K562 (cell line): ENCODE data around the gene BRWD1. TPM values are rescaled to one million over a fixed set of nuclear protein-coding genes. Genes with fewer than 3 reads are reported as not detected.

Experiments used
- ATAC-seq: fragments of 200-7000 bp; cut with Tn5 transposase; 3 replicates; pipeline ENCODE4 v1.9.1; 2020; ENCODE audit warnings: moderate library complexity
- BruUV-seq: library from RNA; stranded (reverse); fragments of 400-500 nt; replicated peaks from 2 replicates; lab custom pipeline; 2021; lab: Mats Ljungman, UMichigan
- CTCF ChIA-PET: fragments of 300-600 bp; formaldehyde crosslinking; extraction: SDS; loops from one replicate; lab custom pipeline; 2021; ENCODE audit warnings: low intra/inter-chr PET ratio; lab: Yijun Ruan, JAX
- POLR2A ChIA-PET: fragments of 300-600, 350-650 bp; sonication (Branson Sonifier 250); formaldehyde crosslinking; extraction: SDS; loops from one replicate; lab custom pipeline; 2021; ENCODE audit warnings: antibody characterized with exemption, inconsistent platforms; lab: Yijun Ruan, JAX
- DNase-seq, 4 experiments: peaks; one replicate each; pipeline versions ENCODE4 v3.0.0 to v3.0.0-alpha.2; 2011 to 2018; ENCODE audit warnings: low spot score in 3 of 4, mixed read lengths in 3 of 4; ENCODE audit errors: extremely low read depth in 1 of 4
- FAIRE-seq: peaks from 2 replicates; lab custom pipeline; 2011; peaks lifted over from hg19 to GRCh38; lab: Jason Lieb, UNC
- H2AFZ ChIP-seq: 2 replicates; pipeline ENCODE4 v1.6.0; 2011; ENCODE audit warnings: low read depth, low read length, control low read depth, inconsistent platforms
- H3K27ac ChIP-seq: fragments of 200-600 bp; 3 replicates; pipeline ENCODE4 v1.8.0; 2011; ENCODE audit warnings: low read depth, mild to moderate bottlenecking, control low read depth, inconsistent platforms, low read length, moderate library complexity, mixed read lengths; ENCODE audit errors: extremely low read depth
- H3K27me3 ChIP-seq, 2 experiments: fragments of 300-600 bp in 1 of 2; 2 replicates in 1 of 2; 3 replicates in 1 of 2; pipeline versions ENCODE4 v1.6.0 to v1.8.0; 2011; ENCODE audit warnings: inconsistent platforms in 2 of 2, low read length in 2 of 2, mild to moderate bottlenecking in 1 of 2, mixed read lengths in 1 of 2, moderate library complexity in 1 of 2; ENCODE audit not compliant: control insufficient read depth in 2 of 2, insufficient read depth in 2 of 2
- H3K36me3 ChIP-seq: fragments of 300-600 bp; 3 replicates; pipeline ENCODE4 v1.8.0; 2011; ENCODE audit warnings: mild to moderate bottlenecking, low read length, inconsistent platforms; ENCODE audit not compliant: control insufficient read depth, insufficient read depth
- H3K4me1 ChIP-seq, 2 experiments: fragments of 200-600 bp in 1 of 2; replicated peaks in 1 of 2; 2 replicates in 1 of 2; 3 replicates in 1 of 2; pipeline versions ENCODE4 v1.5.1 to v1.8.0; 2011; ENCODE audit warnings: inconsistent platforms in 2 of 2, low read length in 2 of 2, mild to moderate bottlenecking in 1 of 2, mixed read lengths in 1 of 2, moderate library complexity in 1 of 2; ENCODE audit not compliant: control insufficient read depth in 2 of 2, insufficient read depth in 2 of 2
- H3K4me2 ChIP-seq: 2 replicates; pipeline ENCODE4 v1.6.1; 2011; ENCODE audit warnings: low read length, control low read depth, inconsistent platforms, mixed read lengths; ENCODE audit not compliant: insufficient read depth
- H3K4me3 ChIP-seq: fragments of 200-600 bp; sonication (generic), shearing (Covaris generic); 2 replicates; pipeline ENCODE4 v1.5.1; 2016; ENCODE audit warnings: control low read depth, inconsistent platforms
- H3K79me2 ChIP-seq: fragments of 200-600 bp; 3 replicates; pipeline ENCODE4 v1.8.0; 2011; ENCODE audit warnings: low read length, inconsistent platforms; ENCODE audit not compliant: control insufficient read depth, insufficient read depth
- H3K9ac ChIP-seq, 2 experiments: 2 replicates each; pipeline versions ENCODE4 v1.6.0 to v1.6.1; 2011; ENCODE audit warnings: low read depth in 2 of 2, low read length in 2 of 2, control low read depth in 1 of 2, inconsistent platforms in 1 of 2, mild to moderate bottlenecking in 1 of 2, mixed read lengths in 1 of 2; ENCODE audit not compliant: insufficient read depth in 1 of 2
- H3K9me1 ChIP-seq: one replicate; pipeline ENCODE4 v1.6.0; 2011; ENCODE audit warnings: inconsistent platforms, mild to moderate bottlenecking, low read length, moderate library complexity; ENCODE audit not compliant: control insufficient read depth, insufficient read depth
- H3K9me3 ChIP-seq: replicated peaks from 2 replicates; pipeline ENCODE4 v1.5.1; 2011; ENCODE audit warnings: low read depth, low read length, inconsistent platforms; ENCODE audit not compliant: control insufficient read depth, insufficient read depth
- H4K20me1 ChIP-seq: replicated peaks from 2 replicates; pipeline ENCODE4 v1.6.1; 2011; ENCODE audit warnings: low read length, inconsistent platforms, mixed read lengths; ENCODE audit not compliant: control insufficient read depth, insufficient read depth
- BACH1 ChIP-seq: fragments of 200-800 bp; sonication (Bioruptor generic); IDR thresholded peaks from 2 replicates; pipeline ENCODE4 v1.6.1; 2016; ENCODE audit warnings: missing genetic modification characterization, missing compliant biosample characterization
- CEBPB ChIP-seq: fragments of 450-650 bp; IDR thresholded peaks from 2 replicates; pipeline ENCODE4 v1.6.1; 2016; ENCODE audit warnings: missing genetic modification characterization, missing compliant biosample characterization
- EHMT2 ChIP-seq: fragments of 450-650 bp; IDR thresholded peaks from 2 replicates; pipeline ENCODE4 v1.6.1; 2018; ENCODE audit warnings: antibody characterized with exemption
- ETV1 ChIP-seq: fragments of 450-650 bp; conservative IDR thresholded peaks from 2 replicates; pipeline ENCODE4 v1.6.1; 2016; ENCODE audit warnings: missing genetic modification characterization, control low read depth, low read depth, missing compliant biosample characterization
- NFE2 ChIP-seq: IDR thresholded peaks from 2 replicates; pipeline ENCODE4 v1.6.1; 2014; ENCODE audit warnings: antibody characterized with exemption, low read depth
- NFE2L1 ChIP-seq: fragments of 450-650 bp; IDR thresholded peaks from 2 replicates; pipeline ENCODE4 v1.6.1; 2016; ENCODE audit warnings: missing genetic modification characterization, low read depth, mild to moderate bottlenecking, missing compliant biosample characterization, moderate library complexity, borderline replicate concordance
- ZNF316 ChIP-seq: fragments of 450-650 bp; IDR thresholded peaks from 2 replicates; pipeline ENCODE4 v1.6.1; 2016
- WGBS: fragments of 100-300 bp; shearing (Covaris generic); methylation state at CpG from one replicate; pipeline ENCODE4 v1.1.6; 2016; ENCODE audit warnings: low coverage, mixed read lengths; ENCODE audit not compliant: insufficient coverage; ENCODE audit errors: missing lambda C conversion rate; 5-methylcytosine and 5-hydroxymethylcytosine counted together
- in situ Hi-C: fragments of 300-500 bp; cut with MboI; formaldehyde crosslinking; loops from 4 replicates; pipeline ENCODE4 v1.15.0; 2018; ENCODE audit warnings: inconsistent platforms, mixed read lengths
- intact Hi-C: fragments of 100-400 bp; cut with micrococcal nuclease; formaldehyde crosslinking; loops from 2 replicates; pipeline ENCODE4 v1.14.2; 2022
- polyA plus RNA-seq, 8 experiments: library from polyadenylated mRNA; depleted of rRNA in 4 of 8; stranded (reverse) in 5 of 8; unstranded in 3 of 8; fragments of >200 nt; fragmentation: Nextera tagmentation in 2 of 8; fragmentation: Illumina TruSeq in 1 of 8; extraction: Ambion mirVana in 2 of 8; extraction: Trizol in 1 of 8; gene quantifications; 2 replicates each; pipeline versions ENCODE4 v1.2.1 to v1.2.3, GENCODE V29; 2011 to 2014; ENCODE audit warnings: inconsistent platforms in 1 of 8, missing spikeins in 1 of 8
- total RNA-seq, 7 experiments: library from RNA; depleted of rRNA in 6 of 7; stranded (reverse); fragments of >200 nt in 6 of 7; fragmentation: Illumina TruSeq in 2 of 7; extraction: Trizol in 2 of 7; gene quantifications; 2 replicates each; pipeline versions ENCODE4 v1.2.1 to v1.2.3, GENCODE V29; 2011 to 2021; ENCODE audit warnings: low replicate concordance in 1 of 7
- TF ChIP-seq, protein P1 (sequence below): sonication (generic); formaldehyde crosslinking; IDR thresholded peaks from 2 replicates; pipeline ENCODE4 v1.8.0; 2022; ENCODE audit warnings: missing genetic modification reagents, mild to moderate bottlenecking, borderline replicate concordance
- TF ChIP-seq, protein P2 (sequence below), 2 experiments: fragments of 450-650 bp in 1 of 2; sonication (generic) in 1 of 2; formaldehyde crosslinking in 1 of 2; IDR thresholded peaks in 1 of 2; conservative IDR thresholded peaks in 1 of 2; 2 replicates each; pipeline versions ENCODE4 v1.6.1 to v1.8.1; 2016 to 2023; ENCODE audit warnings: mild to moderate bottlenecking in 2 of 2, moderate library complexity in 2 of 2, inconsistent platforms in 1 of 2, missing genetic modification reagents in 1 of 2

Gene BRWD1
- total and polyA plus RNA-seq, 9 of the 15 experiments (the other 6 are each of a cell fraction or from before 2014, with no cell fraction given) = 10.1 to 60.2 (median 34.1) TPM

DNA sequence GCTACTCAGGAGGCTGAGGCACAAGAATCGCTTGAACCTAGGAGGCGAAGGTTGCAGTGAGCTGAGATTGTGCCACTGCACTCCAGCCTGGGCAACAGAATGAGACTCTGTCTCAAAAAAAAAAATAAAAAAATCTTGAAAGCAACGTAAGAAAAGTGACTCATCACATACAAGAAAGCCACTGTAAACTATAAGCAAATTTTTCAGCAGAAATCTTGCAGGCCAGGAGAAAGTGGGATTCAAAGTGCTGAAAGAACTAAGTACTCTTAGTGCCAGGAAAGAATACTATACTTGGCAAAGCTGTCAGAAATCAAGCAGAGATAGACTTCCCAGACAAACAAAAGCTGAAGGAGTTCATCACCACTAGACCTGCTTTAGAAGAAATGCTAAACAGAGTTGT, 39.9 kb upstream of the BRWD1 start:
- Histone ChIP-seq H3K4me2 (no peak overlapping the region), H3K79me2 (peaks cover 22% of the 10 kb centered on the region), H3K9me1 (no peaks in the 10 kb centered on the region), H3K27me3 (no peaks in the 10 kb centered on the region), H3K36me3 (no peaks in the 10 kb centered on the region)
- CTCF ChIA-PET = no interaction called here
- no peak for FAIRE-seq
- intact Hi-C loops = no loop called here
- WGBS = 52% methylated on average over 2 of the region's 3 CpGs
- no peak for ATAC-seq
- BruUV-seq = no TSS peak
- TF ChIP-seq, protein P1, sequence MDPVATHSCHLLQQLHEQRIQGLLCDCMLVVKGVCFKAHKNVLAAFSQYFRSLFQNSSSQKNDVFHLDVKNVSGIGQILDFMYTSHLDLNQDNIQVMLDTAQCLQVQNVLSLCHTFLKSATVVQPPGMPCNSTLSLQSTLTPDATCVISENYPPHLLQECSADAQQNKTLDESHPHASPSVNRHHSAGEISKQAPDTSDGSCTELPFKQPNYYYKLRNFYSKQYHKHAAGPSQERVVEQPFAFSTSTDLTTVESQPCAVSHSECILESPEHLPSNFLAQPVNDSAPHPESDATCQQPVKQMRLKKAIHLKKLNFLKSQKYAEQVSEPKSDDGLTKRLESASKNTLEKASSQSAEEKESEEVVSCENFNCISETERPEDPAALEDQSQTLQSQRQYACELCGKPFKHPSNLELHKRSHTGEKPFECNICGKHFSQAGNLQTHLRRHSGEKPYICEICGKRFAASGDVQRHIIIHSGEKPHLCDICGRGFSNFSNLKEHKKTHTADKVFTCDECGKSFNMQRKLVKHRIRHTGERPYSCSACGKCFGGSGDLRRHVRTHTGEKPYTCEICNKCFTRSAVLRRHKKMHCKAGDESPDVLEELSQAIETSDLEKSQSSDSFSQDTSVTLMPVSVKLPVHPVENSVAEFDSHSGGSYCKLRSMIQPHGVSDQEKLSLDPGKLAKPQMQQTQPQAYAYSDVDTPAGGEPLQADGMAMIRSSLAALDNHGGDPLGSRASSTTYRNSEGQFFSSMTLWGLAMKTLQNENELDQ = no peak
- peak; percentile 34; the same call in 1 of the 2 replicates for TF ChIP-seq ZNF316
- TF ChIP-seq, protein P2, sequence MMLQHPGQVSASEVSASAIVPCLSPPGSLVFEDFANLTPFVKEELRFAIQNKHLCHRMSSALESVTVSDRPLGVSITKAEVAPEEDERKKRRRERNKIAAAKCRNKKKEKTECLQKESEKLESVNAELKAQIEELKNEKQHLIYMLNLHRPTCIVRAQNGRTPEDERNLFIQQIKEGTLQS (IDR thresholded peaks at IDR 0.05) = peak; percentile 57
- TF ChIP-seq, protein P2 (CRISPR knock-in tag; conservative IDR thresholded peaks at IDR 0.05) = no peak
- peak; percentile 16; the same call in 1 of the 2 replicates for TF ChIP-seq NFE2
- no peak for TF ChIP-seq EHMT2
- TF ChIP-seq NFE2L1 (tag) = peak; percentile 15; the same call in 1 of the 2 replicates
- no peak for TF ChIP-seq CEBPB (tag)
- no peak for TF ChIP-seq ETV1 (tag)
- TF ChIP-seq BACH1 (tag) = no peak
- TF ChIP-seq, all 486 proteins: peak for 4
- DNase-seq = no peak
- Histone ChIP-seq H3K9ac (no peak overlapping the region), H4K20me1 (no peaks in the 10 kb centered on the region), H2AFZ (0 out of 2 replicates have a peak overlapping the region, but pooled peaks have one; percentile 5), H3K4me3 (no peak overlapping the region), H3K27ac (no peak overlapping the region), H3K4me1 (peaks cover 5 to 10% of the 10 kb centered on the region in 2 experiments), H3K9me3 (no peaks in the 10 kb centered on the region)
- POLR2A ChIA-PET = interaction anchor here (1.0 to 1.1 kb wide), 2 partner anchors 10 to 71 kb away, joined by 3 to 6 read pairs; no protein-coding TSS in a partner anchor
- in situ Hi-C loops = no loop called here
